SH-SY5Y (cell line): ENCODE measurements around the gene METAP2.

Experiments
- GATA2 ChIP-seq: IDR thresholded peaks from 2 replicates; pipeline ENCODE4 v1.6.1; 2011; ENCODE audit warnings: mild to moderate bottlenecking, low read depth, low read length
- GATA3 ChIP-seq: IDR thresholded peaks from 2 replicates; pipeline ENCODE4 v1.6.1; 2011; ENCODE audit warnings: low read depth, mild to moderate bottlenecking, low read length, moderate library complexity

- TF ChIP-seq GATA2: no peak
- TF ChIP-seq GATA3: no peak
Measured at GRCh38 chr12:95557625-95558024, 83.7 kb downstream of the METAP2 start.
